Fibroblast of the conjunctiva (primary cell): ENCODE results near the gene NEURL1B.
A peak's percentile ranks its signal among the peaks of the same experiment; 100 is the strongest.

Experiments used
- DNase-seq: peaks from one replicate; pipeline ENCODE4 v3.0.0-alpha.2; 2010; ENCODE audit warnings: low read depth

NEURL1B gene

DNA sequence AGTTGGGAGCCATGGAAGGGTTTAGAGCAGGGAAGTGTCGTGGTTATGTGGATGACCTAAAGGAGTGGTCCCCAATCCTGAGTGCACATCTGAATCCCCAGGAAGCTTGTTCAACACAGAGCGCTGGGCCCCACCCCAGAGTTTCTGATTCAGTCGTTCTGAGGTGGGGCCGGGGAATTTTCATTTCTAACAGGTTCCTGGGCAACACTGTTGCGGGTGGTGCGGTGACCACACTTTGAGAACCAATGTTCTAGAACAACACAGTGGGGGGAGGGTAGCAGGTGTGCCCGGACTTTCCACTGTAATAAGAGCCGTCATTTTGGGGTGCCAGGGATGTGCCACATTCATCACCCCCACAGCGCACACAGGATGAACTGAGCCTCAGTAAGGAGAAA lies 90.6 kb downstream of the NEURL1B start:
- no peak for DNase-seq

DNA sequence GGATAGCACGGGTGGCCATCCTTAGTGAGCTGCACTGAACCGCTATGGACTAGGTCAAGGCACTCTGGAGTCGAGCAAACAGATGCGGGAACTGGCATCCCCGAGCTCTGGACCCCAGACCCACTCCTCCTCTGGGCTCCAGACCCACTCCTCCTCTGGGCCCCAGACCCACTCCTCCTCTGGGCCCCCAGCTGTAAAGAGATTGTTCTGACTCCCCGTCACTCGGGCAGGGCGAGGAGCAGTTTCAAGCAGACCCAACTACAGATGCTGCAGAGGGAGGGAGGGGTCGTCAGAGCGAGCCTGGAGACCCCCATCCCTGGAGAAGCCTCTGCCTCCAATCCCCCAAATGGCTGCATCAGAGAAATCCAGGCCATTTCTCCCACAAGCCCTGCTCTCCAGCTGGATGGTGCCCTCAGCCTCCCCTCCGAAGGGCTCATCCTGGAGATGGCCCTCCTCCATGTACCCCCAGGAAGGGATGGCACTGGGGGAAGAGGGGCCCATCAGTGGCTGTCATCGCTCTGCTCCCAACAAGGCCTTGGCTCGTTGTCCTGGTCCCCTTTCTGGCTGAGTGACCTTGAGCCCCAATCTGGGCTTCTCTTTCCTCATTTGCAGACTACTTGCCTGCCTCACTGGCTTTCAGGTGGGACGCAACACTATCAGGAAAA lies 91.3 kb downstream of the NEURL1B start:
- DNase-seq = no peak

DNA sequence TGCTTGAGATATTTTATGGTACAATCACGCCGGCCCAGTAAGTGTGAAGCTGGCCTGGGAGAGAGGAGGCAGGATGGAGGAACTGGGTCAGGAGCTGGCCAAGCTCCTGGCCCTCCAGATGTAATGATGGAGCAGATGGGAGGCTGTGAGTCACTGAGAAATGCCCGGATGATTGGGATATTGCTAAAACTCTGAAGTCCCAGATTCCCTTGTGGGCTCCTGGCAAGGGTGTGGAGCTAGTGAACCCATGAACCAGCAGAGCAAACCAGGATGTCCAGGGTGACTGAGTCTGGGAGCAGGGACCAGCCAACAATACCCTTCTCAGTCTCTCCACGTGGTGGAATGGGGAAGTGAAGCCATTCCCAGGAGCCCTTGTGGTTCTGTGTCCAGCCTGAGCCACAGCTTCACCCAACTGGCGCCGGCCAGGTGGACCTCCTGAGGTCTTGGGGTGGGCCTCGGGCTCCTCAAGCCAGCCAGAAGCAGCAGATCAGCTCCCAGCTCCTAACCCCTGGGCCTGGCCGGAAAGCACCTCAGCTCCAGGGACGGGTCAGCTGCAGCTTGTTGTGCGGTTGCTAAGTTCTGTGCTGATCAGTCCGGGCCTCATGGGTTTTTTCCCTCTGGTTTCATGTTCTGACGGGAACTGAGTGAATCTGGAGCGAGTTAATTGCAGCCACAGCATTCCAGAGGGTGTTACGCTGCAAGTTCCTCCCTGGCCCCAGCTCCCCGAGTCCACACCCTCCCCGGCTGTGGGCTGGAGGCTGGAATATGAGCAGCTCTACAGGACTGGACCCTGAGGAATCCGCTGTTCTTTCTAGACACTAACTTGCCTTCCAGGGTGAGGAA lies 92.3 kb downstream of the NEURL1B start:
- DNase-seq = peak; percentile 98

DNA sequence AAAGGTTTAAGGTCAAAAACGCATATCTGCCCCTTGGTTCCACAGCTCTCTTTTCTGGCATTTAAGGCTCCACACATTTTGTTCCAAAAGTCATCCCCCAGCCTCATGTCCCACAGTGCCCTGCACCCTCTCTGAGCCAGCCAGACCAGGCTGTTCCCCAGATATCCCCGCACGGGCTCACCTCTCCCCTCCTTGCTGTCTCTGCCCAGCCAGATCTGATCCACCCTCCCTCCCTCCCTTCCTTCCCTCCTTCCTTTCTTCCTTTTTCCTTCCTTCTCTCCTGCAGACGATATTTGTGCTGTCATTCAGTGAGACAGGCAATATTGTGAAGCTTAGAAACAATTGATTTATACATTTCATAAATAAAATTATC lies 92.9 kb downstream of the NEURL1B start:
- DNase-seq = no peak

DNA sequence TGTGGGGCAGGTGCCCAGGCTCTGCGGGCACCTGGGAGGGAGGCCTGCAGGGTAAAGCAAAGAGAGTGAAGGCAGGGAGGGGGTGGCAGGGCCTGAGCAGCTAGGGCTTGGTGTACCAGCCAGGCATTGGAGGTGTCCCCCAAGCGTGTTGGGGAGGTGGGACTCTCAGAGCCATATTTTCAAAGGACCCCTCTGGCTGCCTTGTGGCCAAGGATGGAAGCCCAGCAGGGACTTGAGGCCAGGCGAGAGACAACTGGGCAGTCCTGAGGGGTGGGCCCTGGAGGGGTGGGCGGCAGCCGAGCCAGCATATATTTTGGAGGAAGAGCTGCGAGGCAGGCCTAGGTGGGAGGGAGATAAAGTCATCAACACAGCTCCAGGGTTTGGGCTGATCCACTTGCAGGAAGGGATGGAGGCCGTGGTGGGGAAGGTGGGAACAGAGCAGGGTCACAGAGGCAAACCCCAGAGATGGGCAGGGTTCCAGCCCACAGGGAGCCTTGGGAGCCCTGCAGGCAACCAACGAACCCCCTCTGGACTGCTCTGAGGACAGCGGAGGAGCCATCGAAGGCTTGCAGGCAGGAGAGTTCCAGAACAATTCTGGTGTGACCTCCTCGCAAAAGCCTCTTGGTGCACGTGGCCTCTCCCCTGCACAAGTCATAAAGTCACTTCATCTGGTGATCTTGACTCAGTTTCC lies 94.2 kb downstream of the NEURL1B start:
- DNase-seq = no peak

DNA sequence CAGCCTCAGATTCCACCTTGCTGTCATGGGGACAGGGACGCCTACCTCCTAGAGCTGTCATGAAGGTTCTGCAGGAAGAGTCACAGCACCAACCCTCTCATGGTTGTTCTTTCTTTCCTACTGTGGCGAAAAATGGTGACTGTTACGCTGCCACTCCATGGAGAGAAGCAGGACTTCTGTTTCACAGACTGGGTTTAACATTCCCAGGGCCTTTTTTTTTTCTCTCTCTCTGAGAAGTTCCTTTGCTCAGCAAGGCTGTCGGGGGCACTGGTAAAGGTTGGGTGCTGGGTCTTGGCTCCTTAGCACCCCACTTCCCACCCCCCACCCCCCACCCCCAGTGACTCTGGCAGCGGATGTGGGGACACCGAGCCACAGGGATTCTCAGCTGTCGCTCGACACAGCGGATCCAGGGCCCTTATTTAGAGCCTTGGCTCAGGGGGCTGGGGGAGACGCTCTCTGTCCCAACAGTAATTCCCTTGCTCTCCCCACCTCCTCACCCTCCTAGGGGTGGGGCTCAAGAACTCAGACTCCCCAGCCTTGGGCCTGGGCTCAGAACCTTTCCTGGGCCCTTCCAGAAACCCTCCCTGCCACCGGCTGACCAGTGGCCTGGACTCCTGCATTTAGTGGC lies 95.6 kb downstream of the NEURL1B start:
- no peak for DNase-seq

GRCh38 chr5:172739375-172739774 lies 98.3 kb downstream of the NEURL1B start:
- DNase-seq = no peak

GRCh38 chr5:172740428-172741205 lies 99.6 kb downstream of the NEURL1B start:
- DNase-seq = peak; percentile 86
